Activated CD4-positive, alpha-beta T cell treated with anti-CD3 and anti-CD28 coated beads for 36 hours (primary cell): ENCODE measurements around the gene OSBPL10. TPM values are rescaled to one million over a fixed set of nuclear protein-coding genes. Genes with fewer than 3 reads are reported as not detected.

Source experiments
- ATAC-seq: fragments of 200-7000 bp; cut with Tn5 transposase; one replicate; pipeline ENCODE4 v1.10.0; 2021; ENCODE audit warnings: mild to moderate bottlenecking, moderate library complexity
- CTCF ChIA-PET: fragments of 350-600 bp; sonication (Branson Sonifier 250); formaldehyde crosslinking; loops from one replicate; lab custom pipeline; 2021; ENCODE audit warnings: antibody characterized with exemption; lab: Charles Lee
- POLR2A ChIA-PET: fragments of 350-600 bp; sonication (Branson Sonifier 250); formaldehyde crosslinking; loops from one replicate; lab custom pipeline; 2021; ENCODE audit warnings: antibody characterized with exemption, inconsistent platforms; lab: Charles Lee
- DNase-seq: peaks from one replicate; pipeline ENCODE4 v3.0.0-alpha.2; 2020
- H3K27ac Mint-ChIP-seq: one replicate; pipeline ENCODE4 v1.8.0; 2021; ENCODE audit warnings: mixed read lengths
- H3K27me3 Mint-ChIP-seq: one replicate; pipeline ENCODE4 v1.8.0; 2021; ENCODE audit warnings: mixed read lengths
- H3K36me3 Mint-ChIP-seq: one replicate; pipeline ENCODE4 v1.8.0; 2021; ENCODE audit warnings: low read depth, mixed read lengths
- H3K4me1 Mint-ChIP-seq: one replicate; pipeline ENCODE4 v1.8.0; 2021; ENCODE audit warnings: mixed read lengths
- H3K4me3 Mint-ChIP-seq: one replicate; pipeline ENCODE4 v1.8.0; 2021; ENCODE audit warnings: mild to moderate bottlenecking, moderate library complexity, mixed read lengths
- H3K9me3 Mint-ChIP-seq: one replicate; pipeline ENCODE4 v1.8.0; 2021; ENCODE audit warnings: low read depth, mixed read lengths
- intact Hi-C, 2 experiments: fragments of 100-400 bp; cut with DNase I in 1 of 2; cut with micrococcal nuclease in 1 of 2; formaldehyde crosslinking; loops; one replicate each; pipeline versions ENCODE4 v1.14.2 to v1.15.1; 2022 to 2024; cut with DNase I, micrococcal nuclease
- total RNA-seq, 2 experiments: library from RNA; stranded (reverse); gene quantifications; one replicate each; pipeline ENCODE4 v1.2.3, GENCODE V29; 2021

Gene OSBPL10
- total RNA-seq, 2 experiments from 2014 or later: 11.2 to 11.8 TPM

DNA sequence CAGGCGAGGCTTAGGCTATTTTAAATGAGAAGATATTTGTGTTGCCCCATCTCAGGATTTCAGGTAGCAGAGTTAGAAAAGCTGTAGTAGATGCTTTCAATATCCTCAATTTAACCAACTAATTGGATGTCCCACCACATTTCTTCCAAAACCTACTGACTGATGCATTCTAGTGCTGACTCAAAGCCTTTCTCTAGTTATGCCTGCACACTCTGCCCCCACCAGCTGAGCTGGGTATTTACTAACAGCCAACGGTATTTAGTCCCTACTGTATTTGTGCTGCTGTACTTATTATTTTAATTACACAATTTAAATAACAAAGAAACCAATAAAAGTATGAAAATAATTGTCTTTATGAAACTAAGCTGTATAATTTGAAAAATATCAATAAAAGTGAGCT is 139.5 kb downstream of the OSBPL10 start:
- H3K27ac Mint-ChIP-seq: no peak overlapping the region
- POLR2A ChIA-PET: no interaction called here
- no peaks in the 10 kb centered on the region for H3K4me1 Mint-ChIP-seq
- DNase-seq (peak; percentile 15), ATAC-seq (peak; percentile 53)
- intact Hi-C loops: no loop called here
- no peak overlapping the region for H3K4me3 Mint-ChIP-seq
- no peaks in the 10 kb centered on the region for H3K36me3 Mint-ChIP-seq
- H3K27me3 Mint-ChIP-seq: no peaks in the 10 kb centered on the region
- CTCF ChIA-PET: interaction anchor here (0.7 to 1.3 kb wide), 3 partner anchors 9 to 308 kb away, joined by 3 to 4 read pairs (median 4); no protein-coding TSS in a partner anchor
- no peaks in the 10 kb centered on the region for H3K9me3 Mint-ChIP-seq

DNA sequence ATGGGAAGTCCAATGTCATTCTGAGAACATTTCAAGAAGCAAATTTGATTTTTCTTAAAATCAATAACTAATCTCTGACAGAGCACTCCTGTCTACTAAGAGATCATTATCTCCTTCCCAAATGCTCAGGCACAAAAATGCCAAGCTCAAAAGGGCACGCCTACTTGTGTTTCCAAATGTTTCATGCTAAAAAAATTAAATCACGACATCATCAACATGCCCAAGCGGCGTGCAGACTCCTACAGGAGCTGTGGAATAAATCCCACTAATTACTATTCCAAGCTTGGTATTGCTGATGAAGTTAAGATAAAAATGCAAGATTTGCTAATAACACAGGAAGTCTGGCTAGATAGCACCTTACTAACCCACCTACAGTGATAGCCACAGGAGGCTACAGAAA is 140.8 kb downstream of the OSBPL10 start:
- DNase-seq (no peak), ATAC-seq (no peak)
- intact Hi-C loops: no loop called here

DNA sequence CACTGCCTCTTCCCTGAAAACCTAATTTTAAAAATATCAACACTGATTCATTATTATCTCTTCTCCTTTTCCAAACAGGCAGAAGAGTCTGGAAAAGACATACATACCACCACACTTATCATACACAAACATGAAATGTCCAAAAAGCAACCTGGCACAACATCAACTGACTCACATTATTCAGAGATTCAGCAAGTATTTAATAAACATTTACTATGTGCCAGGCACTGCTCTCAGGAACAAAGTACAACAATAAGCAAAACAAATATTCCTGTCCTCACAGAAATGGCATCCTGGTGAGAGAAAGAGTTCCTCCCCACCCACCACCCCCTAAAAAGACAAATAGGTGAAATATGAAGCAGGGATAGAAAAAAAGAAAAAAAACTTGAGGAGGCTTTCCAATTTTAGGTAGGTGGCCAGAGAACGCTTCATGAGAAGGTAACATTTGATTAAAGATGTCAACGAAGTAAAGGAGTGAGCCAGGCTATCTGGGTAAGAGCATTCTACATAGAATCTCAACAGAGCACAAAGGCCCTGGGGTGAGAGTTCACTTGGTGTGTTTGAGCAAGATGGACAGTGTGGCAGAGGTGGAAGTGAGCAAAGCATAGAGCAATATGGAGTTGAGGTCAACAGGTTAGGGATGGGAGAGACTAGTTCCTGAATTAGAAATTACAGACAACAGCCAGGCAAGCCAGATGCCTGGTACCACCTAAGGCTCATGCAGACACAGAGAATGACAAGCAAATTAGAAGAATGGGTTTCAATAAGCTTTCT is 141.7 kb downstream of the OSBPL10 start:
- H3K4me3 Mint-ChIP-seq: no peak overlapping the region
- no peaks in the 10 kb centered on the region for H3K27me3 Mint-ChIP-seq
- H3K4me1 Mint-ChIP-seq: no peaks in the 10 kb centered on the region
- ChIA-PET CTCF (interaction anchor here (0.6 kb wide), 1 partner anchor 308 kb away, joined by 3 read pairs; no protein-coding TSS in a partner anchor), POLR2A (no interaction called here)
- intact Hi-C loops: no loop called here
- no peak overlapping the region for H3K27ac Mint-ChIP-seq
- H3K9me3 Mint-ChIP-seq: no peaks in the 10 kb centered on the region
- no peaks in the 10 kb centered on the region for H3K36me3 Mint-ChIP-seq
- DNase-seq (no peak), ATAC-seq (no peak)

More for the DNA sequence above, 140.8 kb downstream of the OSBPL10 start:
- H3K9me3 Mint-ChIP-seq: no peaks in the 10 kb centered on the region
- no peak overlapping the region for H3K4me3 Mint-ChIP-seq
- H3K27ac Mint-ChIP-seq: no peak overlapping the region
- ChIA-PET CTCF (no interaction called here), POLR2A (no interaction called here)
- H3K4me1 Mint-ChIP-seq: no peaks in the 10 kb centered on the region
- H3K36me3 Mint-ChIP-seq: no peaks in the 10 kb centered on the region
- no peaks in the 10 kb centered on the region for H3K27me3 Mint-ChIP-seq

DNA sequence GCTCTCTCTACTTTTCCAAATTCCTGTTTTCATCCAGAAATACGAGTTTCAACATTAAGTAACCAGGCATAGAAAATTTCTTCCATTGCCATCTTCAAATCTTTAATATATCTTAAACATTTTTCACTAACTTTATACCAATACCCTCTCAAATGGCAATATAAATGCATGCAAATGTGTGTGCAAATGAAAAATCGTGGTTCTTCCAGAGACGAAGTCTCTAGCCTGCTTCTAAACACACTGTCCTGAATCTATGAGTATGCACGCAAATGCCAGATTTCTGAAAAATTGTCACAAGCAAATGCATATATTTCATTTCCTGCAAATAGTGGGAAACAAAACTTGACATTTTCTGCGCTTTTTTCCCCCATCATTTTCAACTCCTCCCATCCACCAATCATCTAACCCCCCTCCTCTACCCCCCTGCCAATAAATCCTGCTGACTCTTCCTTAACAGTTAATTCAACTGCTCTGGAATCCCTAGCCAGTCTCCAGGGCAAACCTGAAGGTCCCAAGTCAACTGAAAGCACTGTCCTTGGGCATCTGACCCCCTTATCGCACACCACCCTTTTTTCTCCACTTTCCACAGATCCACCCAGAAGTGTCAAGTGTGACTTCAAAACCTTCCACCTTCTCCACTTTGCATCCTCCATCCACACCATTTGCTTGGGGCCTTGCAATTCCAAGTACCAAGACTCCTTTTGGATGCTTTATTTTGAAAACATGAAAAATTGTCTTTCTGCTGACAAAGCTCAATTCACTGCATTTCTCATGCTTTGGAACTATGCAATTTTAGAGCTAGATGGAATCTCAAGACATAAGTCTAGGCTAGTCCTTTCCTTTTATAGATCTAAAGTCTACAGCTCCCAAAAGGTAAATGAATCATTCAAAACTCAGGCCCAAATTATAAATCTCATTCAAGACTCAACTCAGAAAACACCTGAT is 144.7 kb downstream of the OSBPL10 start:
- intact Hi-C loops: no loop called here

DNA sequence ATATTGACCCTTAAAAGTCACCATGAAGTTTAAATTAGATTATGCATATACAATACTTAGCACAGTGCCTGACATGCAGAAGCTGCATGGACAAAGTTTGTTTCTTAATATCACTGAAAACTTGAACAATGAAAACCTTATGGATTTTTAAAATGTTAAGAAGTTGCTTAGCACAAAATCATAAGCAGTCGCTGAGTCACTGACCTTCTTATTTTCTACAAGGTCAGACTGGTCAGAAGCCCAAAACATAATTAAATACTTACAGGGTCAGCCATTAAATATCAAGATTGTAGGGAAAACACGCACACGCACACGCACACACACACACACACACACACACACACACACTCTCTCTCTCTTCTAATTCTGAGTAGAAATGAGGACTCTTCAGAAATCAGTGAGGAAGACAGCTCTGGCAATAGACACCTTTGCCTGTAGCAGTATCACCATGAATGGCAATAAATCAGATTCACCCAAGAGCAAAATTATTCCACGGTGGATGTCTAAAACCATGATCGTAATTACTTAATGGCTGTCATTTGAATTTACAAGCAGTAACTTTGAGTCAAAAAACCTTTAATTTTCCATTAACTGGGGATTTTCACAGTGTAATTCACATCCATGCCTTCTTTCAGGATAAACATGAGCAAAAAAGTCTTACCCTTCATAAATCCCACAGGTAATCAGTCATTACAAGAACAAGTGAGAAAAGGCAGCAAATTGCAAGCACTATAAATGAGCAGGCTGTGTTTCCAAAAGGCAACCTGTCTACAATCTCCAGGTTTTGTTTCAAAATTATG is 147.5 kb downstream of the OSBPL10 start:
- DNase-seq: no peak
- no peaks in the 10 kb centered on the region for H3K36me3 Mint-ChIP-seq

More for the DNA sequence above, 144.7 kb downstream of the OSBPL10 start:
- no peaks in the 10 kb centered on the region for H3K36me3 Mint-ChIP-seq
- CTCF ChIA-PET: interaction anchor here (0.6 to 1.2 kb wide), 3 partner anchors 26 to 308 kb away, joined by 3 to 5 read pairs (median 3); no protein-coding TSS in a partner anchor
- ATAC-seq (no peak), DNase-seq (no peak)
- POLR2A ChIA-PET: no interaction called here
- H3K27me3 Mint-ChIP-seq: no peaks in the 10 kb centered on the region
- H3K4me1 Mint-ChIP-seq: no peaks in the 10 kb centered on the region
- H3K4me3 Mint-ChIP-seq: no peak overlapping the region
- no peak overlapping the region for H3K27ac Mint-ChIP-seq
- H3K9me3 Mint-ChIP-seq: no peaks in the 10 kb centered on the region

DNA sequence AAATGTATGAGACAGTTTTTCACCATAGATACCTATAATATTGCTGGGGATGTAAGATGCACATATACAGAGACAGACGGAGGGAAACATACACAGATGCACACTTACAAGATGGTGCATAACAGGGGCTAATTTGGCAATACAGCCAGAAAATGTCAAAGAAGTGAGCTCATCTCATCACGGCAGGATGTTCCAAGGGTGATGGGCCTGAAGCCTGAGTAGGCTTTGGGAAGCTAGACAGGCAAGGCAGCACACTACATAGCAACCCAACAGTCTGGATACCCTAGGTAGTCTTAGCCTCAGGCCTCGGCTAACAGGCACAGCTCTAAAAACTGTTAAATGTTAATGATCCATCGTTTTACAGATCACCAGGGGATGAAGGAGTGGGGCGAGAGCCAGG is 148.5 kb downstream of the OSBPL10 start:
- no peak for ATAC-seq
- Mint-ChIP-seq H3K36me3 (no peaks in the 10 kb centered on the region), H3K27ac (no peak overlapping the region), H3K4me1 (peaks cover 3% of the 10 kb centered on the region), H3K4me3 (no peak overlapping the region), H3K9me3 (no peaks in the 10 kb centered on the region), H3K27me3 (no peaks in the 10 kb centered on the region)
- no peak for DNase-seq
- intact Hi-C loops: no loop called here
- ChIA-PET CTCF (interaction anchor here (0.7 to 1.3 kb wide), 2 partner anchors 13 to 1738 kb away, joined by 3 to 4 read pairs; no protein-coding TSS in a partner anchor), POLR2A (no interaction called here)

More for the DNA sequence above, 147.5 kb downstream of the OSBPL10 start:
- Mint-ChIP-seq H3K27me3 (no peaks in the 10 kb centered on the region), H3K9me3 (no peaks in the 10 kb centered on the region), H3K4me1 (peaks cover 3% of the 10 kb centered on the region), H3K27ac (no peak overlapping the region), H3K4me3 (no peak overlapping the region)
- ATAC-seq: no peak
- ChIA-PET POLR2A (no interaction called here), CTCF (interaction anchor here (0.7 kb wide), 1 partner anchor 1739 kb away, joined by 3 read pairs; no protein-coding TSS in a partner anchor)
- intact Hi-C loops: no loop called here

DNA sequence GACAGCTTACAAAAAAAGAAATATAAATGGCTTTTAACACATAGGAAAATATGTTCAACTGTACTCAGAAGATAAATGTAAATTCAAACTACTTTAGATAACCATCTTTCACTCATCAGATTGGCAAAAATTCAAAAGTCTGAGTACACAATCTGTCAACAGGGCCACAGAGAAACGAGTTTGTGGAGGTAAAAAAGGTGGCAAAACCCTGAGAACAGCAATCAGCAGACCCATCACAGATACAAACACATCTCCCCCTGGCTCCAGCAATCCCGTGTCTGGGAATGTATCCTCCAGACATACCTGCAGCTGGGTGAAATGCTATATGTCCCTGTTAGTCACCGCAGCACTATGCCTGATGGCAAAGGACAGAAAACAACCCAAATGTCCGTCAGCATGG is 149.5 kb downstream of the OSBPL10 start:
- peaks cover 3% of the 10 kb centered on the region for H3K4me1 Mint-ChIP-seq
- intact Hi-C loops: no loop called here
- no peak for DNase-seq
- H3K4me3 Mint-ChIP-seq: no peak overlapping the region
- ChIA-PET POLR2A (no interaction called here), CTCF (interaction anchor here (0.7 to 1.4 kb wide), 4 partner anchors 11 to 34 kb away, joined by 3 to 5 read pairs (median 4); no protein-coding TSS in a partner anchor)
- H3K27me3 Mint-ChIP-seq: no peaks in the 10 kb centered on the region
- ATAC-seq: no peak
- H3K9me3 Mint-ChIP-seq: no peaks in the 10 kb centered on the region
- H3K36me3 Mint-ChIP-seq: no peaks in the 10 kb centered on the region
- H3K27ac Mint-ChIP-seq: no peak overlapping the region

DNA sequence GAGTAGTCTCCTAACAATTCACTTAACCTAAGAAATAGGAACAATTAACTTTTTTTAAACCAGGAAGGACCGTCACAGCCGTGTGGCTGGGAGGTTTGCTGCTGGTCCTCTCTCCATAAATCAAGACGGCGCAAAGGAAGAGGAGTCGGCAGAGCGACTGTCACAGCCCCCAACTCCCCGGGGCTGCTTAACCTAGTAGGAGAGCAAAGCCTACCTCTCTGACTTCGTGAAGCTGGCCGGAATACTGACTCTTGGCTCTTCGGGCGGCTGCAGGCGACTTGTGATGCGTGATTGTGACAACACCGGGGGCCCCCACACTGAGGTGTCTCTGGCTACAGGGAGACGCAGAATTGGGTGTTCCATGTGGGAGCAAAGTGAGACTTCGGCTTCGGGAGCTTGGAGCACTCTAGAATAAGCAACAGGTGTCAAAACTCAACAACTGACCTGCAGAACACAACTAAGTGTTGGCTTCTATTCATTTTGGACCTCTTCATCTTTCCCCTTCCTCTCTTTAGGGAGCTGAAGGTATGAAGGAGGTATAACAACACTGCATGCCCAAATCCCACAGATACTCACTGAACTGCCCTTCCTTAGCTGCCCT is 151.1 kb downstream of the OSBPL10 start:
- ChIA-PET POLR2A (interaction anchor here (0.6 kb wide), 2 partner anchors 71 to 83 kb away, joined by 4 to 5 read pairs; no protein-coding TSS in a partner anchor), CTCF (no interaction called here)
- H3K9me3 Mint-ChIP-seq: no peaks in the 10 kb centered on the region
- H3K27ac Mint-ChIP-seq: no peak overlapping the region
- peaks cover 3% of the 10 kb centered on the region for H3K4me1 Mint-ChIP-seq
- H3K27me3 Mint-ChIP-seq: no peaks in the 10 kb centered on the region
- no peak for DNase-seq
- H3K36me3 Mint-ChIP-seq: no peaks in the 10 kb centered on the region
- H3K4me3 Mint-ChIP-seq: no peak overlapping the region
- ATAC-seq: no peak
- intact Hi-C loops: no loop called here

DNA sequence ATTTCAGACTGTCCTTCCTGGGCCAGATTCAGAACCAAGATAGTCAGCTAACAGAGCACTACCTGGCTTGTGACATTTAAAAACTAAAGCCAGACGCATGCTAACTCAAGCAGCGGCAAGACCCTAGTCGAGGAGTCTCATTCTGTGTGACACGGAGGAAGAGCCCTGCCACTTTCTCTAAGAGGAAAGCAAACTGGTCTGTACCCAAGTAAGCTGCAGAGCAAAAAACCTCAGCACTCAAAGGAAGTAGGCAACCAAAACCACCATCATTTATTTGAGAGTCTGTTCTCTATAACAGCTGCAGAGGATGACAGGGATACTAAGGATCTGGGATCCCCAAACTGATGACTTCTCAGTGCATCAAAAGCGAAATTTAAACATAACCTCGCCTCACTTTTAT is 152.1 kb downstream of the OSBPL10 start:
- Mint-ChIP-seq H3K27ac (no peak overlapping the region), H3K27me3 (no peaks in the 10 kb centered on the region), H3K9me3 (peaks cover 2% of the 10 kb centered on the region), H3K4me1 (peaks cover 3% of the 10 kb centered on the region), H3K36me3 (no peaks in the 10 kb centered on the region), H3K4me3 (no peak overlapping the region)
- intact Hi-C loops: no loop called here
- ChIA-PET POLR2A (no interaction called here), CTCF (no interaction called here)
- DNase-seq: no peak
- no peak for ATAC-seq

DNA sequence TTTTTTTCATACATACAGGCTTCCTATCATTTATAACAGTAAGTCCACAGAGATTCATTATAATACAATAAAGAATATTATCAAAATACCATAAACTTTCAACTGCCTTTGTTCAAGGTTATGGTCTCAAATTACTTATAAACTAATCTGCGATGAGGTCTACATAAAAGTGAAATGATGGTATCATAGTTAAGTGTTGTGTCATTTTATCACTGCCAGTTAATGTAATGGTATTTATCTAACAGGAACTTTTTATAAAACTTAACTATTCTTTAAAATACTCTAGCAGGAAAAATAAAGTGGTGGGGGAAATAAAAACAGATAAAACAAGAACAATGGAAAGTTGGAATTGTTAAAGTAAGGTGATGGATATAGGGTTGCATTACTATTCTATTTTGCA is 153.1 kb downstream of the OSBPL10 start:
- H3K4me3 Mint-ChIP-seq: no peak overlapping the region
- no peak overlapping the region for H3K27ac Mint-ChIP-seq
- no peaks in the 10 kb centered on the region for H3K36me3 Mint-ChIP-seq
- ATAC-seq (no peak), DNase-seq (no peak)
- intact Hi-C loops: no loop called here
- H3K27me3 Mint-ChIP-seq: no peaks in the 10 kb centered on the region
- H3K9me3 Mint-ChIP-seq: peaks cover 2% of the 10 kb centered on the region
- POLR2A ChIA-PET: no interaction called here
- H3K4me1 Mint-ChIP-seq: peaks cover 3% of the 10 kb centered on the region
- CTCF ChIA-PET: no interaction called here
